H1 (cell line): ENCODE data around the gene PCF11. TPM values are rescaled to one million over a fixed set of nuclear protein-coding genes. Genes with fewer than 3 reads are reported as not detected.

ENCODE experiments used
- CTCF ChIA-PET: fragments of 300-600 bp; sonication (Branson Sonifier 250); formaldehyde crosslinking; loops from one replicate; lab custom pipeline; 2021; ENCODE audit not compliant: partially characterized antibody; lab: Charles Lee
- POLR2A ChIA-PET: fragments of 300-600 bp; sonication (Branson Sonifier 250); formaldehyde crosslinking; loops from one replicate; lab custom pipeline; 2021; ENCODE audit warnings: inconsistent platforms; ENCODE audit not compliant: partially characterized antibody; lab: Charles Lee
- DNase-seq, 2 experiments: peaks; one replicate each; pipeline versions ENCODE4 v3.0.0 to v3.0.0-alpha.2; 2010 to 2022; ENCODE audit warnings: low spot score in 2 of 2, low read depth in 1 of 2, mixed read lengths in 1 of 2
- FAIRE-seq: peaks from 2 replicates; lab custom pipeline; 2011; peaks lifted over from hg19 to GRCh38; lab: Jason Lieb, UNC
- H2AFZ ChIP-seq: 2 replicates; pipeline ENCODE4 v1.8.1; 2012; ENCODE audit warnings: low read length, inconsistent platforms
- H2AK5ac ChIP-seq: 2 replicates; pipeline ENCODE4 v1.6.1; 2013; ENCODE audit warnings: low read depth, low read length
- H2BK120ac ChIP-seq: replicated peaks from 2 replicates; pipeline ENCODE3; 2013; ENCODE audit warnings: low read depth, low read length, inconsistent platforms
- H2BK12ac ChIP-seq: 2 replicates; pipeline ENCODE4 v1.6.1; 2013; ENCODE audit warnings: low read depth, low read length
- H2BK15ac ChIP-seq: 2 replicates; pipeline ENCODE4 v1.6.1; 2013; ENCODE audit warnings: low read length
- H2BK20ac ChIP-seq: 2 replicates; pipeline ENCODE4 v1.6.1; 2013; ENCODE audit warnings: low read length
- H2BK5ac ChIP-seq: 2 replicates; pipeline ENCODE4 v1.6.1; 2013; ENCODE audit warnings: low read depth, low read length
- H3K14ac ChIP-seq: 2 replicates; pipeline ENCODE4 v1.6.1; 2013; ENCODE audit warnings: inconsistent platforms; ENCODE audit not compliant: insufficient read length
- H3K18ac ChIP-seq: 2 replicates; pipeline ENCODE4 v1.6.1; 2013; ENCODE audit warnings: low read length; ENCODE audit errors: extremely low read depth
- H3K23ac ChIP-seq: 2 replicates; pipeline ENCODE4 v1.6.1; 2013; ENCODE audit warnings: inconsistent platforms; ENCODE audit not compliant: insufficient read length
- H3K23me2 ChIP-seq: 2 replicates; pipeline ENCODE4 v1.6.1; 2013; ENCODE audit warnings: low read depth, low read length
- H3K27ac ChIP-seq: 2 replicates; pipeline ENCODE4 v1.6.1; 2011; ENCODE audit warnings: low read depth, low read length, inconsistent platforms
- H3K27me3 ChIP-seq, 4 experiments: replicated peaks in 1 of 4; 1 replicate in 1 of 4; 2 replicates in 3 of 4; pipeline versions ENCODE4 v1.6.1 to v1.8.1; 2011 to 2013; ENCODE audit warnings: low read length in 3 of 4, mild to moderate bottlenecking in 3 of 4, inconsistent platforms in 2 of 4, mixed read lengths in 2 of 4, moderate library complexity in 1 of 4; ENCODE audit not compliant: control insufficient read depth in 3 of 4, insufficient read depth in 3 of 4; ENCODE audit errors: extremely low read depth in 1 of 4
- H3K36me3 ChIP-seq, 4 experiments: 2 replicates each; pipeline versions ENCODE4 v1.6.1 to v1.8.1; 2011 to 2013; ENCODE audit warnings: mild to moderate bottlenecking in 4 of 4, low read length in 3 of 4, moderate library complexity in 2 of 4, control low read depth in 1 of 4, inconsistent platforms in 1 of 4; ENCODE audit not compliant: insufficient read depth in 4 of 4, control insufficient read depth in 2 of 4
- H3K4ac ChIP-seq: replicated peaks from 2 replicates; pipeline ENCODE3; 2013; ENCODE audit warnings: low read length, low read depth, mixed read lengths, inconsistent platforms; ENCODE audit not compliant: insufficient read length
- H3K4me1 ChIP-seq, 4 experiments: replicated peaks in 1 of 4; 1 replicate in 1 of 4; 2 replicates in 3 of 4; pipeline versions ENCODE4 v1.6.1 to v1.8.1; 2011 to 2013; ENCODE audit warnings: low read length in 3 of 4, inconsistent platforms in 2 of 4, mixed read lengths in 1 of 4; ENCODE audit not compliant: insufficient read depth in 4 of 4, control insufficient read depth in 3 of 4
- H3K4me2 ChIP-seq, 2 experiments: 2 replicates each; pipeline versions ENCODE4 v1.6.1 to v1.8.1; 2011 to 2013; ENCODE audit warnings: low read depth in 2 of 2, low read length in 2 of 2, control low read depth in 1 of 2, inconsistent platforms in 1 of 2, mild to moderate bottlenecking in 1 of 2; ENCODE audit not compliant: insufficient read depth in 1 of 2
- H3K4me3 ChIP-seq, 4 experiments: fragments of 200-600, 300-600 bp in 1 of 4; sonication (generic), shearing (Covaris generic), sonication (Bioruptor Twin) in 1 of 4; 2 replicates each; pipeline versions ENCODE4 v1.5.1 to v1.8.1; 2011 to 2016; ENCODE audit warnings: low read length in 4 of 4, low read depth in 3 of 4, control low read depth in 2 of 4, inconsistent platforms in 2 of 4, mild to moderate bottlenecking in 2 of 4, mixed read lengths in 1 of 4, moderate library complexity in 1 of 4; ENCODE audit not compliant: insufficient read depth in 2 of 4; ENCODE audit errors: extremely low read depth in 1 of 4
- H3K56ac ChIP-seq: replicated peaks from 2 replicates; pipeline ENCODE3; 2013; ENCODE audit warnings: low read depth, mild to moderate bottlenecking, mixed read lengths, low read length, inconsistent platforms; ENCODE audit not compliant: insufficient read length
- H3K79me1 ChIP-seq: 2 replicates; pipeline ENCODE4 v1.6.1; 2013; ENCODE audit warnings: low read depth, low read length, control low read depth
- H3K79me2 ChIP-seq, 2 experiments: 2 replicates each; pipeline versions ENCODE4 v1.6.1 to v1.8.1; 2012 to 2013; ENCODE audit warnings: low read length in 2 of 2, mild to moderate bottlenecking in 2 of 2, inconsistent platforms in 1 of 2; ENCODE audit not compliant: insufficient read depth in 2 of 2, control insufficient read depth in 1 of 2
- H3K9ac ChIP-seq, 4 experiments: replicated peaks in 1 of 4; 1 replicate in 1 of 4; 2 replicates in 3 of 4; pipeline versions ENCODE4 v1.6.1 to v1.8.1; 2011 to 2013; ENCODE audit warnings: low read depth in 3 of 4, low read length in 3 of 4, control low read depth in 2 of 4, mild to moderate bottlenecking in 2 of 4, moderate library complexity in 2 of 4, inconsistent platforms in 1 of 4; ENCODE audit errors: extremely low read depth in 1 of 4
- H3K9me3 ChIP-seq, 2 experiments: 2 replicates each; pipeline versions ENCODE4 v1.6.1 to v1.8.1; 2012 to 2013; ENCODE audit warnings: mild to moderate bottlenecking in 2 of 2, moderate library complexity in 2 of 2, control low read depth in 1 of 2, inconsistent platforms in 1 of 2, low read depth in 1 of 2, low read length in 1 of 2, mixed read lengths in 1 of 2; ENCODE audit not compliant: insufficient read depth in 2 of 2
- H4K20me1 ChIP-seq, 2 experiments: replicated peaks in 1 of 2; 2 replicates each; pipeline versions ENCODE3 to v1.8.1; 2011 to 2013; ENCODE audit warnings: inconsistent platforms in 2 of 2, low read length in 2 of 2, mild to moderate bottlenecking in 1 of 2; ENCODE audit not compliant: insufficient read depth in 2 of 2, control insufficient read depth in 1 of 2
- H4K5ac ChIP-seq: 2 replicates; pipeline ENCODE4 v1.6.1; 2013; ENCODE audit warnings: low read length, low read depth, mixed read lengths, inconsistent platforms; ENCODE audit not compliant: insufficient read length
- H4K8ac ChIP-seq: 2 replicates; pipeline ENCODE4 v1.8.0; 2013; ENCODE audit warnings: mild to moderate bottlenecking, moderate library complexity, low read length, inconsistent platforms; ENCODE audit not compliant: insufficient read depth; ENCODE audit errors: extremely low read depth
- H4K91ac ChIP-seq: replicated peaks from 2 replicates; pipeline ENCODE3; 2013; ENCODE audit warnings: low read length, mixed read lengths, inconsistent platforms; ENCODE audit not compliant: insufficient read length
- CHD1 ChIP-seq: IDR thresholded peaks from 2 replicates; pipeline ENCODE4 v1.6.1; 2012; ENCODE audit warnings: low read depth, low read length, improper control_type of control experiment
- GTF2F1 ChIP-seq: IDR thresholded peaks from 2 replicates; pipeline ENCODE4 v1.6.1; 2012; ENCODE audit warnings: low read depth, low read length, improper control_type of control experiment, borderline replicate concordance
- KDM5A ChIP-seq: fragments of 200-600 bp; IDR thresholded peaks from 2 replicates; pipeline ENCODE4 v1.7.1; 2012; ENCODE audit warnings: mild to moderate bottlenecking, low read length, inconsistent platforms, mixed read lengths
- POU5F1 ChIP-seq: IDR thresholded peaks from 2 replicates; pipeline ENCODE4 v1.6.1; 2011; ENCODE audit warnings: low read depth, mild to moderate bottlenecking, low read length, moderate library complexity
- SIRT6 ChIP-seq: IDR thresholded peaks from one replicate; pipeline ENCODE4 v1.7.1; 2012; ENCODE audit warnings: low read length, inconsistent platforms
- SP1 ChIP-seq: IDR thresholded peaks from 2 replicates; pipeline ENCODE4 v1.6.1; 2011; ENCODE audit warnings: low read depth, low read length
- TAF1 ChIP-seq: IDR thresholded peaks from 2 replicates; pipeline ENCODE4 v1.6.1; 2011; ENCODE audit warnings: mild to moderate bottlenecking, low read depth, low read length
- WGBS, 2 experiments: shearing (Covaris generic) in 1 of 2; methylation state at CpG; one replicate each; pipeline versions ENCODE4 v1.1.6 to v1.1.7; 2013 to 2015; ENCODE audit warnings: low lambda C conversion rate in 2 of 2, mixed read lengths in 2 of 2, inconsistent platforms in 1 of 2, low coverage in 1 of 2, missing lambda C conversion rate in 1 of 2; ENCODE audit not compliant: insufficient replicate concordance in 2 of 2, insufficient coverage in 1 of 2, insufficient read length in 1 of 2; ENCODE audit errors: extremely low coverage in 1 of 2, missing lambda C conversion rate in 1 of 2; 5-methylcytosine and 5-hydroxymethylcytosine counted together
- polyA plus RNA-seq, 7 experiments: library from polyadenylated mRNA; depleted of rRNA in 3 of 7; stranded (reverse) in 5 of 7; unstranded in 2 of 7; fragments of >200 nt in 5 of 7; fragments of 200-250 nt in 2 of 7; gene quantifications; 1 replicate in 5 of 7; 2 replicates in 1 of 7; 4 replicates in 1 of 7; pipeline versions ENCODE4 v1.2.1 to v1.2.3, GENCODE V29; 2011 to 2013; ENCODE audit warnings: missing spikeins in 2 of 7, mixed read lengths in 2 of 7
- total RNA-seq: library from RNA; stranded (reverse); fragmentation: NEBNext Ultra II Directional; extraction: Animal tissue kit (Norgen Biotek cat#: 25700); gene quantifications from 2 replicates; pipeline ENCODE4 v1.2.1, GENCODE V29; 2021
- TF ChIP-seq, protein P1 (sequence below), 3 experiments: IDR thresholded peaks; 1 replicate in 2 of 3; 2 replicates in 1 of 3; pipeline versions ENCODE4 v1.5.1 to v1.6.1; 2011; ENCODE audit warnings: low read length in 3 of 3, mild to moderate bottlenecking in 3 of 3, inconsistent platforms in 2 of 3, low read depth in 1 of 3, moderate library complexity in 1 of 3; ENCODE audit not compliant: insufficient read depth in 1 of 3; ENCODE audit errors: control extremely low read depth in 1 of 3
- TF ChIP-seq, protein P2 (sequence below): IDR thresholded peaks from 2 replicates; pipeline ENCODE4 v1.6.1; 2012; ENCODE audit warnings: low read length, inconsistent platforms
- TF ChIP-seq, protein P3 (sequence below): IDR thresholded peaks from 2 replicates; pipeline ENCODE4 v1.6.1; 2011; ENCODE audit warnings: low read length, improper control_type of control experiment

Gene PCF11
- total and polyA plus RNA-seq, 2 of the 8 experiments (the other 6 are each of a cell fraction or from before 2014, with no cell fraction given): 25.1 to 47.7 TPM

DNA sequence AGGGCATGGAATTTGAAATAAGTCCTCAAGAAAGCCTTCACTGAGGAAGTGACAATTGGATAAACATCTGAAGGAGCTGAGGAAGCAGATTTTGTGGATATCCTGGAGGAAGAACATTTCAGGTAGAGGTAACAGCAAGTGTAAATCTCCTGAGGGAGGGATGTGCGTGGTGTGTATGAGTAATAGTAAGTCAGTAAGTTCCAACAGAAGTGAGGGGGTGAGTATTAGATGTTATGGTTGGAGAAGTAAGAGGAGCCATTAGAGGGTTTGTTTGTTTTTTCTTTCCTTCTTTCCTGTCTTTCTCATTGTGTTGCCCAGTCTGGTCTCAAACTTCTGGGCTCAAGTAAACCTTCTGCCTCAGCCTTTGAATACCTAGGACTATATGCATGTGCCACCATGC, 65.6 kb downstream of the PCF11 start:
- H3K36me3 ChIP-seq: no peaks in the 10 kb centered on the region
- H3K14ac ChIP-seq: no peak overlapping the region
- no peak overlapping the region for H2BK120ac ChIP-seq
- no peak overlapping the region for H2BK15ac ChIP-seq
- H2BK20ac ChIP-seq: no peak overlapping the region
- no peak overlapping the region for H3K23ac ChIP-seq
- no peaks in the 10 kb centered on the region for H3K4me1 ChIP-seq
- no peak overlapping the region for H3K9ac ChIP-seq
- H3K4me2 ChIP-seq: no peak overlapping the region
- no peak overlapping the region for H3K4ac ChIP-seq
- ChIA-PET CTCF (interaction anchor here (1.0 to 6.0 kb wide), 5 partner anchors 12 to 597 kb away, joined by 3 to 32 read pairs (median 3); no protein-coding TSS in a partner anchor), POLR2A (no interaction called here)
- H2BK5ac ChIP-seq: no peak overlapping the region
- FAIRE-seq: no peak
- H3K27me3 ChIP-seq: no peaks in the 10 kb centered on the region
- no peak overlapping the region for H4K5ac ChIP-seq
- no peak overlapping the region for H4K91ac ChIP-seq
- H2AK5ac ChIP-seq: no peak overlapping the region
- no peaks in the 10 kb centered on the region for H4K20me1 ChIP-seq
- H2AFZ ChIP-seq: no peak overlapping the region
- H2BK12ac ChIP-seq: no peak overlapping the region
- H3K79me1 ChIP-seq: no peaks in the 10 kb centered on the region
- no peak for DNase-seq
- H3K23me2 ChIP-seq: no peaks in the 10 kb centered on the region
- WGBS, 2 experiments: 83% methylated on average over 1 of the region's 1 CpG; no CpG with 5 or more reads in 1 of the 2 experiments
- no peaks in the 10 kb centered on the region for H3K79me2 ChIP-seq
- H3K18ac ChIP-seq: no peak overlapping the region
- H3K4me3 ChIP-seq: no peak overlapping the region
- no peak overlapping the region for H4K8ac ChIP-seq
- H3K27ac ChIP-seq: no peak overlapping the region
- H3K9me3 ChIP-seq: no peaks in the 10 kb centered on the region
- no peak overlapping the region for H3K56ac ChIP-seq
- TF ChIP-seq POU5F1 (no peak), SP1 (no peak), KDM5A (no peak), CHD1 (no peak), SIRT6 (no peak), TAF1 (no peak), GTF2F1 (no peak)
- TF ChIP-seq, protein P1, sequence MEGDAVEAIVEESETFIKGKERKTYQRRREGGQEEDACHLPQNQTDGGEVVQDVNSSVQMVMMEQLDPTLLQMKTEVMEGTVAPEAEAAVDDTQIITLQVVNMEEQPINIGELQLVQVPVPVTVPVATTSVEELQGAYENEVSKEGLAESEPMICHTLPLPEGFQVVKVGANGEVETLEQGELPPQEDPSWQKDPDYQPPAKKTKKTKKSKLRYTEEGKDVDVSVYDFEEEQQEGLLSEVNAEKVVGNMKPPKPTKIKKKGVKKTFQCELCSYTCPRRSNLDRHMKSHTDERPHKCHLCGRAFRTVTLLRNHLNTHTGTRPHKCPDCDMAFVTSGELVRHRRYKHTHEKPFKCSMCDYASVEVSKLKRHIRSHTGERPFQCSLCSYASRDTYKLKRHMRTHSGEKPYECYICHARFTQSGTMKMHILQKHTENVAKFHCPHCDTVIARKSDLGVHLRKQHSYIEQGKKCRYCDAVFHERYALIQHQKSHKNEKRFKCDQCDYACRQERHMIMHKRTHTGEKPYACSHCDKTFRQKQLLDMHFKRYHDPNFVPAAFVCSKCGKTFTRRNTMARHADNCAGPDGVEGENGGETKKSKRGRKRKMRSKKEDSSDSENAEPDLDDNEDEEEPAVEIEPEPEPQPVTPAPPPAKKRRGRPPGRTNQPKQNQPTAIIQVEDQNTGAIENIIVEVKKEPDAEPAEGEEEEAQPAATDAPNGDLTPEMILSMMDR (IDR thresholded peaks at IDR 0.05; ENCODE audit: control extremely low read depth in 1 of 3, insufficient read depth in 1 of 3, low read depth in 1 of 3, low read length in 3 of 3): no peak
- TF ChIP-seq, protein P2, sequence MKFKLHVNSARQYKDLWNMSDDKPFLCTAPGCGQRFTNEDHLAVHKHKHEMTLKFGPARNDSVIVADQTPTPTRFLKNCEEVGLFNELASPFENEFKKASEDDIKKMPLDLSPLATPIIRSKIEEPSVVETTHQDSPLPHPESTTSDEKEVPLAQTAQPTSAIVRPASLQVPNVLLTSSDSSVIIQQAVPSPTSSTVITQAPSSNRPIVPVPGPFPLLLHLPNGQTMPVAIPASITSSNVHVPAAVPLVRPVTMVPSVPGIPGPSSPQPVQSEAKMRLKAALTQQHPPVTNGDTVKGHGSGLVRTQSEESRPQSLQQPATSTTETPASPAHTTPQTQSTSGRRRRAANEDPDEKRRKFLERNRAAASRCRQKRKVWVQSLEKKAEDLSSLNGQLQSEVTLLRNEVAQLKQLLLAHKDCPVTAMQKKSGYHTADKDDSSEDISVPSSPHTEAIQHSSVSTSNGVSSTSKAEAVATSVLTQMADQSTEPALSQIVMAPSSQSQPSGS: no peak
- TF ChIP-seq, protein P3, sequence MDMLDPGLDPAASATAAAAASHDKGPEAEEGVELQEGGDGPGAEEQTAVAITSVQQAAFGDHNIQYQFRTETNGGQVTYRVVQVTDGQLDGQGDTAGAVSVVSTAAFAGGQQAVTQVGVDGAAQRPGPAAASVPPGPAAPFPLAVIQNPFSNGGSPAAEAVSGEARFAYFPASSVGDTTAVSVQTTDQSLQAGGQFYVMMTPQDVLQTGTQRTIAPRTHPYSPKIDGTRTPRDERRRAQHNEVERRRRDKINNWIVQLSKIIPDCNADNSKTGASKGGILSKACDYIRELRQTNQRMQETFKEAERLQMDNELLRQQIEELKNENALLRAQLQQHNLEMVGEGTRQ: no peak
